OCI-LY7 (cell line): ENCODE measurements around the gene SCN5A. TPM values are rescaled to one million over a fixed set of nuclear protein-coding genes. Genes with fewer than 3 reads are reported as not detected.
"Not testable (repeated sequence)": the region's sequence is repeated elsewhere in the genome, so short reads cannot be mapped to it uniquely, and the experiment has no call there.

Experiments used
- BruUV-seq: library from RNA; stranded (reverse); fragments of 400-500 nt; replicated peaks from 2 replicates; lab custom pipeline; 2021; lab: Mats Ljungman, UMichigan
- CTCF ChIA-PET: fragments of 300-600 bp; sonication (Branson Sonifier 250); formaldehyde crosslinking; loops from one replicate; lab custom pipeline; 2022; ENCODE audit warnings: antibody characterized with exemption; ENCODE audit not compliant: unreplicated experiment; lab: Charles Lee
- POLR2A ChIA-PET: fragments of 300-600 bp; sonication (Branson Sonifier 250); formaldehyde crosslinking; loops from one replicate; lab custom pipeline; 2022; ENCODE audit warnings: antibody characterized with exemption; lab: Charles Lee
- DNase-seq: peaks from one replicate; pipeline ENCODE4 v3.0.0-alpha.2; 2015; ENCODE audit warnings: low spot score
- H2AFZ ChIP-seq: fragments of 200-600 bp; sonication (generic), shearing (Covaris generic); 2 replicates; pipeline ENCODE4 v1.6.1; 2014; ENCODE audit warnings: mild to moderate bottlenecking, antibody characterized with exemption, low read length, moderate library complexity
- H3K27ac ChIP-seq: fragments of 200-600 bp; sonication (generic); 2 replicates; pipeline ENCODE4 v1.5.1; 2014; ENCODE audit warnings: mixed run types, low read depth, mild to moderate bottlenecking, moderate library complexity, low read length, inconsistent platforms; ENCODE audit not compliant: poor library complexity, severe bottlenecking
- H3K36me3 ChIP-seq: fragments of 200-600 bp; sonication (generic); 2 replicates; pipeline ENCODE4 v1.6.1; 2014; ENCODE audit warnings: mild to moderate bottlenecking, antibody characterized with exemption, low read length, moderate library complexity, mixed read lengths; ENCODE audit not compliant: insufficient read depth
- H3K4me1 ChIP-seq: fragments of 200-600 bp; sonication (generic); 2 replicates; pipeline ENCODE4 v1.5.1; 2014; ENCODE audit warnings: mild to moderate bottlenecking, low read length; ENCODE audit not compliant: insufficient read depth, poor library complexity, severe bottlenecking
- H3K4me2 ChIP-seq: fragments of 200-600 bp; sonication (generic); 2 replicates; pipeline ENCODE4 v1.6.1; 2014; ENCODE audit warnings: mild to moderate bottlenecking, low read length
- H3K4me3 ChIP-seq: fragments of 200-600 bp; sonication (generic); 2 replicates; pipeline ENCODE4 v1.5.1; 2014; ENCODE audit warnings: mild to moderate bottlenecking, low read depth, low read length; ENCODE audit not compliant: poor library complexity, severe bottlenecking
- H3K79me2 ChIP-seq: fragments of 200-600 bp; sonication (generic); 2 replicates; pipeline ENCODE4 v1.6.1; 2016; ENCODE audit warnings: low read depth, mild to moderate bottlenecking, low read length, moderate library complexity, mixed read lengths; ENCODE audit not compliant: insufficient read depth
- H3K9me2 ChIP-seq: fragments of 200-600 bp; sonication (generic); 2 replicates; pipeline ENCODE4 v1.6.1; 2016; ENCODE audit warnings: mild to moderate bottlenecking, low read length, mixed read lengths; ENCODE audit not compliant: insufficient read depth
- H3K9me3 ChIP-seq: fragments of 200-600 bp; sonication (generic); 2 replicates; pipeline ENCODE4 v1.6.1; 2014; ENCODE audit warnings: mild to moderate bottlenecking, mixed run types, low read length, mixed read lengths
- H4K20me1 ChIP-seq: fragments of 200-600 bp; sonication (generic); 2 replicates; pipeline ENCODE4 v1.6.1; 2014; ENCODE audit warnings: mild to moderate bottlenecking, antibody characterized with exemption, low read length, moderate library complexity, mixed read lengths; ENCODE audit not compliant: insufficient read depth
- CTCF ChIP-seq: fragments of 200-600 bp; sonication (generic); conservative IDR thresholded peaks from 2 replicates; pipeline ENCODE4 v1.5.1; 2014; ENCODE audit warnings: mild to moderate bottlenecking, antibody characterized with exemption, low read length, moderate library complexity, mixed read lengths
- EZH2phosphoT487 ChIP-seq: fragments of 200-600 bp; sonication (generic); IDR thresholded peaks from 2 replicates; pipeline ENCODE4 v1.6.1; 2018; ENCODE audit warnings: low read depth, borderline replicate concordance, mild to moderate bottlenecking, mixed run types, antibody characterized with exemption, low read length, moderate library complexity, mixed read lengths
- intact Hi-C: fragments of 100-400 bp; cut with micrococcal nuclease; formaldehyde crosslinking; loops from one replicate; pipeline ENCODE4 v1.10.0; 2022; ENCODE audit not compliant: unreplicated experiment
- total RNA-seq, 2 experiments: library from RNA; depleted of rRNA in 1 of 2; stranded (reverse); fragments of >200 nt in 1 of 2; shearing (Covaris generic) in 1 of 2; gene quantifications; 2 replicates each; pipeline ENCODE4 v1.2.3, GENCODE V29; 2014 to 2022

Gene SCN5A
- total RNA-seq, 2 experiments from 2014 or later, result not detected

DNA sequence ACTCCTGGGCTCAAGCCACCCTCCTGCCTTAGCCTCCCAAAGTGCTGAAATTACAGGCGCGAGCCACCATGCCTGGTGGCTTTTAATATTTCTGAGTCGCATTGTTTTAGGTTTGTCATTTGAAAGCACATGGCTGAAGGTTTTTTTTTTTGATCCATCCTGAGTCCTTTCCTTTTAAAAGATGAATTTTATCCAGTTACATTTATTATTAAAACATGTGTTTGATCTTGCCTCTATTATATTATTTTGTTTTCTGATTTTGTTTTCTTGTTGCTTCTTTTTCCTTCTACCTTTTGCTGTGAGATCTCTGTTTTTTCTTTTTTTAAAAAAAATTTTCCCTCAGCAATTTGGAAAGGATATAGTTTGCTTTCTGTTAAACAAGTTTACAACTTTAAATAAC, 76.4 kb downstream of the SCN5A start:
- Histone ChIP-seq H3K4me1 (no peaks in the 10 kb centered on the region), H3K79me2 (no peaks in the 10 kb centered on the region), H3K9me2 (no peaks in the 10 kb centered on the region), H3K4me3 (no peak overlapping the region), H3K4me2 (no peak overlapping the region), H3K9me3 (no peaks in the 10 kb centered on the region), H3K27ac (no peak overlapping the region), H4K20me1 (no peaks in the 10 kb centered on the region), H2AFZ (no peak overlapping the region), H3K36me3 (no peaks in the 10 kb centered on the region)
- intact Hi-C loops, result no loop called here
- DNase-seq, result no peak
- TF ChIP-seq CTCF, result no peak
- TF ChIP-seq EZH2phosphoT487, result no peak
- ChIA-PET POLR2A (no interaction called here), CTCF (no interaction called here)
- BruUV-seq, result no TSS peak

DNA sequence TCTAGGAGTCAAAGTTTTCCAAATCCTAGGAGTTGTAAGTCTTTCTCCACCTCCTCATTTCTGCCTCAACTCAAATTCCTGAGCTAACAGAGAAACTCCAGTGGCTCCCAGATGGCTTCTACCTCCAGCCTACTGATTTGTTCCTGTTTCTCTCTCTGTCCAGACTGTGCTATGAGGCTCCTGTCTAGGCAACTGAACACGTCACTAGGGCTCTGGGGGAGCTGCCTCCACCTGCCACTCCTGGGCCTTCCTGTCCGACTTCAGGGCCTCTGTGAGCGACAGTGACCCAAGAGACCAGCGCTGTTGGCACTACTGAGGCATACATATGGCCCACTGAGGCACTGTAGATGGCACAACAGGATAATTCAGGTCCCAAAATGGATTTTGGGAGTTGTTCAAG, 82.0 kb downstream of the SCN5A start:
- Histone ChIP-seq H3K27ac (no peak overlapping the region), H3K79me2 (no peaks in the 10 kb centered on the region), H3K36me3 (no peaks in the 10 kb centered on the region), H3K4me1 (no peaks in the 10 kb centered on the region), H3K4me2 (no peak overlapping the region), H3K9me2 (no peaks in the 10 kb centered on the region), H3K4me3 (no peak overlapping the region), H4K20me1 (no peaks in the 10 kb centered on the region), H2AFZ (no peak overlapping the region), H3K9me3 (no peaks in the 10 kb centered on the region)
- intact Hi-C loops, result no loop called here
- ChIA-PET POLR2A (no interaction called here), CTCF (no interaction called here)
- no TSS peak for BruUV-seq
- TF ChIP-seq CTCF (no peak), EZH2phosphoT487 (no peak)
- no peak for DNase-seq

DNA sequence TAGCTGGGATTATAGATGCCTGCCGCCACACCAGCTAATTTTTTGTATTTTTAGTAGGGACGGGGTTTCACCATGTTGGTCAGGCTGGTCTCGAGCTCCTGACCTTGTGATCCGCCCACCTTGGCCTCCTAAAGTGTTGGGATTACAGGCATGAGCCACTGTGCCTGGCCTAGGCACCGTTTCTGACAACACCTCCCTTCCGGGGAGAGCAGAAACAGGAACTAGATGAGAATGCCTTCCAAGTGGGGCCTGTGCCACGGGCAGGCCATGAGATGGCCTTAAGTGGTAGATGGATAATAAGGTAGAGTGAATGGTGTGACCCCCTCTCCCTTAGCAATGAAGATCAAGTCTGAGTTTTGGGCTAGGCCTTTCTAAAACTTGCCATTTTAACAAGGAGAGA, 82.7 kb downstream of the SCN5A start:
- H3K9me2 ChIP-seq, H3K36me3 ChIP-seq, DNase-seq, H3K9me3 ChIP-seq, H3K79me2 ChIP-seq, H3K4me3 ChIP-seq, H4K20me1 ChIP-seq, H3K4me1 ChIP-seq, H3K27ac ChIP-seq, POLR2A ChIA-PET, BruUV-seq, H3K4me2 ChIP-seq, H2AFZ ChIP-seq, CTCF ChIA-PET, intact Hi-C loops: not testable (repeated sequence)
